Pancreas (tissue), 10 donors: ENCODE measurements around the gene NCAPG2. TPM values are rescaled to one million over a fixed set of nuclear protein-coding genes. Genes with fewer than 3 reads are reported as not detected.

Experiments
- ATAC-seq, 4 donors: fragments of 200-7000 bp; cut with Tn5 transposase; one replicate each; pipeline versions ENCODE4 v1.8.0 to v1.9.1; 2020; ENCODE audit warnings: mild to moderate bottlenecking in 4 of 4, moderate library complexity in 4 of 4
- DNase-seq, 6 donors: peaks; one replicate each; pipeline ENCODE4 v3.0.0-alpha.2; 2020
- FAIRE-seq: peaks from 2 replicates; lab custom pipeline; 2012; peaks lifted over from hg19 to GRCh38; lab: Jason Lieb, UNC
- H3K27ac ChIP-seq, 4 donors: fragments of 200-600 bp; sonication (generic); 1 replicate in 3 of 4; 2 replicates in 1 of 4; pipeline versions ENCODE4 v1.5.0 to v1.8.0; 2020
- H3K27me3 ChIP-seq, 4 donors: fragments of 200-600 bp; one replicate each; pipeline ENCODE4 v1.8.0; 2021
- H3K36me3 ChIP-seq, 3 donors: fragments of 200-600 bp; sonication (generic) in 1 of 3; one replicate each; pipeline versions ENCODE4 v1.5.0 to v1.8.0; 2020 to 2021
- H3K4me1 ChIP-seq, 3 donors: fragments of 200-600 bp; one replicate each; pipeline ENCODE4 v1.8.0; 2021
- H3K4me3 ChIP-seq, 4 donors: fragments of 200-600 bp; sonication (generic) in 2 of 4; one replicate each; pipeline versions ENCODE4 v1.5.0 to v1.8.0; 2020 to 2021
- H3K9me3 ChIP-seq, 4 donors: fragments of 200-600 bp; one replicate each; pipeline ENCODE4 v1.8.0; 2021
- CTCF ChIP-seq, 4 donors: fragments of 200-600 bp; sonication (generic) in 3 of 4; IDR thresholded peaks; one replicate each; pipeline versions ENCODE4 v1.5.0 to v1.8.0; 2021; ENCODE audit warnings: antibody characterized with exemption in 4 of 4
- WGBS, 2 donors: extraction: QIAGEN DNeasy Blood & Tissue Kit; methylation state at CpG; one replicate each; pipeline ENCODE4 v1.1.7; 2013; 5-methylcytosine and 5-hydroxymethylcytosine counted together
- intact Hi-C, 3 donors: fragments of 100-400 bp; cut with DNase I; formaldehyde crosslinking; loops; one replicate each; pipeline versions ENCODE4 v1.11.1 to v1.14.2; 2022
- polyA plus RNA-seq, 2 donors: library from polyadenylated mRNA; stranded (reverse); fragments of 200-250 nt; gene quantifications; one replicate each; pipeline ENCODE4 v1.2.3, GENCODE V29; 2013
- total RNA-seq, 6 donors: library from RNA; stranded (reverse); fragmentation: NEBNext Ultra II Directional in 4 of 6; extraction: Animal tissue kit (Norgen Biotek cat#: 25700) in 4 of 6; gene quantifications; one replicate each; pipeline versions ENCODE4 v1.2.1 to v1.2.4, GENCODE V29; 2021 to 2023
- donor health status: healthy with polysubstance abuse.
- donor health status: DM: no; HTN: no; CAD: no; lungs with moderate emphysema.
- donor health status: DM: no; HTN: no; CAD: no.
- donor health status: control.
- donor health status: control.
- donor health status: Bipolar disorder and iron deficiency.
- donor health status: DM: yes; HTN: yes; CAD: no.
- donor health status: DM: no; HTN: no; CAD: no.
- donor health status: DM: no; HTN: no; CAD: no.
- donor health status: DM: yes; HTN: yes; CAD: no.

Gene NCAPG2
- total and polyA plus RNA-seq, 8 donors: 1.4 to 4.0 (median 3.1) TPM

- DNase-seq: no peak
- Histone ChIP-seq H3K27ac (no peak overlapping the region), H3K9me3 (no peaks in the 10 kb centered on the region), H3K4me1 (no peaks in the 10 kb centered on the region), H3K36me3 (peaks cover 8 to 43% (median 13%) of the 10 kb centered on the region in 3 donors), H3K4me3 (no peak overlapping the region), H3K27me3 (no peaks in the 10 kb centered on the region)
- no peak for FAIRE-seq
- ATAC-seq: no peak
- intact Hi-C loops: no loop called here
- TF ChIP-seq CTCF (IDR thresholded peaks at IDR 0.05): no peak
- WGBS, 2 donors: 84 to 92% methylated on average over 8 to 10 of the region's 10 CpGs
Measured at GRCh38 chr7:158745057-158745715, 40.6 kb upstream of the NCAPG2 start.

- Histone ChIP-seq H3K27me3 (no peaks in the 10 kb centered on the region), H3K27ac (no peak overlapping the region), H3K36me3 (peaks cover 9 to 49% (median 18%) of the 10 kb centered on the region in 3 donors), H3K4me1 (no peaks in the 10 kb centered on the region), H3K4me3 (no peak overlapping the region), H3K9me3 (no peaks in the 10 kb centered on the region)
- intact Hi-C loops: no loop called here
- no peak for FAIRE-seq
- no peak for ATAC-seq
- WGBS, 2 donors: 95 to 97% methylated on average over 4 of the region's 4 CpGs
- DNase-seq: no peak
- no peak for TF ChIP-seq CTCF (IDR thresholded peaks at IDR 0.05)
Measured at GRCh38 chr7:158744070-158744469, 39.5 kb upstream of the NCAPG2 start.

- H3K4me1 ChIP-seq: no peaks in the 10 kb centered on the region
- peaks cover 14 to 50% (median 21%) of the 10 kb centered on the region in 3 donors for H3K36me3 ChIP-seq
- H3K27me3 ChIP-seq: no peaks in the 10 kb centered on the region
- ATAC-seq (no peak), DNase-seq (no peak), FAIRE-seq (no peak)
- intact Hi-C loops: no loop called here
- H3K9me3 ChIP-seq: no peaks in the 10 kb centered on the region
- H3K4me3 ChIP-seq: no peak overlapping the region
- WGBS, 2 donors: 92 to 94% methylated on average over 17 of the region's 17 CpGs
- no peak for TF ChIP-seq CTCF (IDR thresholded peaks at IDR 0.05)
- H3K27ac ChIP-seq: no peak overlapping the region
Measured at GRCh38 chr7:158743219-158743618, 38.6 kb upstream of the NCAPG2 start.

- 96 to 98% methylated on average over 19 of the region's 19 CpGs for WGBS, 2 donors
- ATAC-seq: no peak
Measured at GRCh38 chr7:158742065-158742821, 37.6 kb upstream of the NCAPG2 start.

More at GRCh38 chr7:158742065-158742821, 37.6 kb upstream of the NCAPG2 start:
- Histone ChIP-seq H3K4me1 (no peaks in the 10 kb centered on the region), H3K4me3 (no peak overlapping the region), H3K27ac (no peak overlapping the region), H3K27me3 (no peaks in the 10 kb centered on the region), H3K36me3 (peaks cover 14 to 51% (median 21%) of the 10 kb centered on the region in 3 donors), H3K9me3 (no peaks in the 10 kb centered on the region)
- no peak for TF ChIP-seq CTCF (IDR thresholded peaks at IDR 0.05)
- intact Hi-C loops: no loop called here
- FAIRE-seq (no peak), DNase-seq (no peak)
